Measurements from ENCODE around the gene FAM204A.

GRCh38 chr10:118383699-118384098 lies 41.6 kb upstream of the FAM204A start:
- no peak for TF ChIP-seq POLR2A (IDR thresholded peaks at IDR 0.05)
- TF ChIP-seq, protein P1, sequence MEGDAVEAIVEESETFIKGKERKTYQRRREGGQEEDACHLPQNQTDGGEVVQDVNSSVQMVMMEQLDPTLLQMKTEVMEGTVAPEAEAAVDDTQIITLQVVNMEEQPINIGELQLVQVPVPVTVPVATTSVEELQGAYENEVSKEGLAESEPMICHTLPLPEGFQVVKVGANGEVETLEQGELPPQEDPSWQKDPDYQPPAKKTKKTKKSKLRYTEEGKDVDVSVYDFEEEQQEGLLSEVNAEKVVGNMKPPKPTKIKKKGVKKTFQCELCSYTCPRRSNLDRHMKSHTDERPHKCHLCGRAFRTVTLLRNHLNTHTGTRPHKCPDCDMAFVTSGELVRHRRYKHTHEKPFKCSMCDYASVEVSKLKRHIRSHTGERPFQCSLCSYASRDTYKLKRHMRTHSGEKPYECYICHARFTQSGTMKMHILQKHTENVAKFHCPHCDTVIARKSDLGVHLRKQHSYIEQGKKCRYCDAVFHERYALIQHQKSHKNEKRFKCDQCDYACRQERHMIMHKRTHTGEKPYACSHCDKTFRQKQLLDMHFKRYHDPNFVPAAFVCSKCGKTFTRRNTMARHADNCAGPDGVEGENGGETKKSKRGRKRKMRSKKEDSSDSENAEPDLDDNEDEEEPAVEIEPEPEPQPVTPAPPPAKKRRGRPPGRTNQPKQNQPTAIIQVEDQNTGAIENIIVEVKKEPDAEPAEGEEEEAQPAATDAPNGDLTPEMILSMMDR (IDR thresholded peaks at IDR 0.05), result no peak

Data from adrenal gland (tissue), 5 donors.